ENCODE measurements around the gene PGF. TPM values are rescaled to one million over a fixed set of nuclear protein-coding genes. Genes with fewer than 3 reads are reported as not detected.
A peak's percentile ranks its signal among the peaks of the same experiment; 100 is the strongest.

The PGF gene
- total RNA-seq, 1 donor: 0.86 TPM

- no peak for DNase-seq (ENCODE audit: low read depth)
- H3K4me3 ChIP-seq (ENCODE audit: low read depth, low read length): no peak overlapping the region
- no peak for TF ChIP-seq CTCF (IDR thresholded peaks at IDR 0.05; ENCODE audit: insufficient read depth, low read depth, low read length)
Measured at GRCh38 chr14:74981833-74982232, 26.4 kb upstream of the PGF start.

GRCh38 chr14:74981462-74981782 lies 26.0 kb upstream of the PGF start:
- no peak for TF ChIP-seq CTCF (IDR thresholded peaks at IDR 0.05; ENCODE audit: insufficient read depth, low read depth, low read length)
- DNase-seq (ENCODE audit: low read depth): no peak
- no peak overlapping the region for H3K4me3 ChIP-seq (ENCODE audit: low read depth, low read length)

- no peak for TF ChIP-seq CTCF (IDR thresholded peaks at IDR 0.05; ENCODE audit: insufficient read depth, low read depth, low read length)
- peak; percentile 41 for DNase-seq (ENCODE audit: low read depth)
- H3K4me3 ChIP-seq (ENCODE audit: low read depth, low read length): no peak overlapping the region
Measured at GRCh38 chr14:74980731-74981461, 25.5 kb upstream of the PGF start.

GRCh38 chr14:74980398-74980730 lies 25.0 kb upstream of the PGF start:
- no peak overlapping the region for H3K4me3 ChIP-seq (ENCODE audit: low read depth, low read length)
- no peak for DNase-seq (ENCODE audit: low read depth)
- no peak for TF ChIP-seq CTCF (IDR thresholded peaks at IDR 0.05; ENCODE audit: insufficient read depth, low read depth, low read length)

- peak; percentile 47 for DNase-seq (ENCODE audit: low read depth)
- TF ChIP-seq CTCF (IDR thresholded peaks at IDR 0.05; ENCODE audit: insufficient read depth, low read depth, low read length): peak; percentile 31
- H3K4me3 ChIP-seq (ENCODE audit: low read depth, low read length): no peak overlapping the region
Measured at GRCh38 chr14:74979442-74980397, 24.3 kb upstream of the PGF start.

GRCh38 chr14:74979029-74979428 lies 23.6 kb upstream of the PGF start:
- no peak for TF ChIP-seq CTCF (IDR thresholded peaks at IDR 0.05; ENCODE audit: insufficient read depth, low read depth, low read length)
- no peak overlapping the region for H3K4me3 ChIP-seq (ENCODE audit: low read depth, low read length)
- no peak for DNase-seq (ENCODE audit: low read depth)

All from fibroblast of villous mesenchyme (primary cell).